Ovary (tissue), 9 donors: Measurements from ENCODE around the gene NELFB. TPM values are rescaled to one million over a fixed set of nuclear protein-coding genes. Genes with fewer than 3 reads are reported as not detected.
A peak's percentile ranks its signal among the peaks of the same experiment; 100 is the strongest.

ENCODE experiments used
- DNase-seq, 5 donors: peaks; one replicate each; pipeline ENCODE4 v3.0.0-alpha.2; 2019 to 2020
- H3K27ac ChIP-seq, 2 donors: fragments of 200-600 bp; one replicate each; pipeline versions ENCODE4 v1.5.1 to v1.8.0; 2019 to 2022
- H3K27me3 ChIP-seq: fragments of 200-600 bp; one replicate; pipeline ENCODE4 v1.8.0; 2022
- H3K36me3 ChIP-seq: fragments of 200-600 bp; sonication (generic); one replicate; pipeline ENCODE4 v1.5.1; 2019
- H3K4me1 ChIP-seq: one replicate; pipeline ENCODE4 v1.8.1; 2013; ENCODE audit warnings: mild to moderate bottlenecking, moderate library complexity; ENCODE audit not compliant: insufficient read depth
- H3K4me3 ChIP-seq: fragments of 200-600 bp; sonication (generic); one replicate; pipeline ENCODE4 v1.5.1; 2017
- H3K9me3 ChIP-seq, 2 donors: fragments of 200-600 bp in 1 of 2; sonication (generic) in 1 of 2; one replicate each; pipeline versions ENCODE4 v1.5.1 to v1.8.1; 2013 to 2019; ENCODE audit warnings: mild to moderate bottlenecking in 1 of 2, moderate library complexity in 1 of 2
- CTCF ChIP-seq, 3 donors: fragments of 450-650 bp in 2 of 3; fragments of 200-600 bp in 1 of 3; IDR thresholded peaks; one replicate each; pipeline versions ENCODE4 v1.5.1 to v1.8.0; 2016 to 2022; ENCODE audit warnings: antibody characterized with exemption in 3 of 3, mild to moderate bottlenecking in 1 of 3
- EP300 ChIP-seq: sonication (generic); formaldehyde crosslinking; IDR thresholded peaks from one replicate; pipeline ENCODE4 v1.6.1; 2017; ENCODE audit warnings: antibody characterized with exemption
- POLR2A ChIP-seq: fragments of 450-650 bp; IDR thresholded peaks from one replicate; pipeline ENCODE4 v1.6.1; 2017; ENCODE audit warnings: antibody characterized with exemption, mild to moderate bottlenecking, moderate library complexity
- WGBS, 3 donors: extraction: QIAGEN DNeasy Blood & Tissue Kit in 1 of 3; methylation state at CpG; one replicate each; pipeline versions ENCODE4 v1.1.5 to v1.1.7; 2013 to 2017; 5-methylcytosine and 5-hydroxymethylcytosine counted together
- intact Hi-C, 4 donors: fragments of 100-400 bp; cut with DNase I; formaldehyde crosslinking; loops; one replicate each; pipeline versions ENCODE4 v1.11.0 to v1.15.1; 2022 to 2023
- polyA plus RNA-seq, 2 donors: library from polyadenylated mRNA; stranded (reverse); fragments of 200-250 nt in 1 of 2; fragments of 350-450 nt in 1 of 2; fragmentation: Illumina TruSeq in 1 of 2; extraction: RNeasy Lipid Tissue Mini Kit (QIAGEN cat#74804) in 1 of 2; gene quantifications; one replicate each; pipeline ENCODE4 v1.2.3, GENCODE V29; 2013 to 2014
- total RNA-seq, 7 donors: library from RNA; depleted of rRNA in 2 of 7; stranded (reverse); fragments of >200 nt in 2 of 7; fragmentation: NEBNext Ultra II Directional in 3 of 7; extraction: Animal tissue kit (Norgen Biotek cat#: 25700) in 3 of 7; gene quantifications; one replicate each; pipeline versions ENCODE4 v1.1.0 to v1.2.4, GENCODE V29; 2016 to 2023
- donor health status: DM: no; HTN: no; CAD: no; lungs with moderate emphysema.
- donor health status: DM: no; HTN: no; CAD: no.
- donor health status: Bipolar disorder and iron deficiency.
- donor health status: DM: yes; HTN: yes; CAD: no.
- donor health status: DM: no; HTN: no; CAD: no.
- donor health status: DM: yes; HTN: yes; CAD: no.

Gene NELFB
- total and polyA plus RNA-seq, 9 donors: 10.9 to 56.6 (median 44.5) TPM

- peak; percentile 59 to 80 (median 72) for DNase-seq
- TF ChIP-seq CTCF (IDR thresholded peaks at IDR 0.05): peak; percentile 35 to 77 (median 63)
- no peak for TF ChIP-seq POLR2A
- H3K36me3 ChIP-seq: no peaks in the 10 kb centered on the region
- 29 to 35% (median 32%) methylated on average over 25 of the region's 25 CpGs for whole genome bisulfite sequencing, 3 donors
- peaks cover 12% of the 10 kb centered on the region for H3K27me3 ChIP-seq
- no peak within 1 kb of the TSS for H3K4me3 ChIP-seq
- intact Hi-C loops: loop anchor here in 3 of 4 donors (5.0 to 10.0 kb wide), 3 partner anchors 100 to 442 kb away; no protein-coding TSS in a partner anchor
- no peaks in the 10 kb centered on the region for H3K9me3 ChIP-seq
- no peak within 1 kb of the TSS for H3K27ac ChIP-seq
- H3K4me1 ChIP-seq: peaks cover 6% of the 10 kb centered on the region
These were observed 27.9 kb upstream of the NELFB start, which contains the start of gene RNF224 for GRCh38 chr9:137227054-137227852. Gene RNF224 (plus strand): TSS chr9:137227502. CDS start chr9:137228336, 834 bp downstream.

GRCh38 chr9:137227853-137228505 lies 27.1 kb upstream of the NELFB start:
- intact Hi-C loops: loop anchor here in 3 of 4 donors (5.0 to 10.0 kb wide), 3 partner anchors 101 to 443 kb away; no protein-coding TSS in a partner anchor
- 8 to 27% (median 13%) methylated on average over 15 to 18 of the region's 18 CpGs for whole genome bisulfite sequencing, 3 donors
- peaks cover 12% of the 10 kb centered on the region for H3K27me3 ChIP-seq

GRCh38 chr9:137228506-137228967 lies 26.6 kb upstream of the NELFB start:
- H3K27me3 ChIP-seq: peaks cover 12% of the 10 kb centered on the region
- intact Hi-C loops: loop anchor here in 3 of 4 donors (5.0 to 10.0 kb wide), 3 partner anchors 101 to 444 kb away; no protein-coding TSS in a partner anchor
- TF ChIP-seq EP300 (no peak), POLR2A (no peak), CTCF (IDR thresholded peaks at IDR 0.05) (no peak)

More at GRCh38 chr9:137227853-137228505, 27.1 kb upstream of the NELFB start:
- Histone ChIP-seq H3K4me3 (no peak overlapping the region), H3K27ac (no peak overlapping the region), H3K4me1 (peaks cover under 1% of the 10 kb centered on the region), H3K9me3 (no peaks in the 10 kb centered on the region), H3K36me3 (no peaks in the 10 kb centered on the region)
- no peak for DNase-seq
- TF ChIP-seq CTCF (IDR thresholded peaks at IDR 0.05): no peak

More at GRCh38 chr9:137228506-137228967, 26.6 kb upstream of the NELFB start:
- Histone ChIP-seq H3K36me3 (no peaks in the 10 kb centered on the region), H3K4me3 (no peak overlapping the region), H3K27ac (no peak overlapping the region), H3K4me1 (no peaks in the 10 kb centered on the region), H3K9me3 (no peaks in the 10 kb centered on the region)
- no peak for DNase-seq
- 11 to 32% (median 16%) methylated on average over 28 to 29 of the region's 29 CpGs for WGBS, 3 donors
